Thoracic aorta (tissue), 2 donors: ENCODE data around the gene DENND11. TPM values are rescaled to one million over a fixed set of nuclear protein-coding genes. Genes with fewer than 3 reads are reported as not detected.

Experiments
- ATAC-seq: fragments of 150-250 bp; one replicate; pipeline ENCODE4 v1.8.0; 2017; ENCODE audit warnings: low read depth; ENCODE audit not compliant: insufficient number of reproducible peaks, low FRiP score
- DNase-seq: peaks from one replicate; pipeline ENCODE4 v3.0.0-alpha.2; 2020; ENCODE audit warnings: low spot score
- H3K27ac ChIP-seq, 2 donors: fragments of 200-600 bp; sonication (generic); 1 replicate in 1 of 2; 2 replicates in 1 of 2; pipeline ENCODE4 v1.5.1; 2016; ENCODE audit warnings: mild to moderate bottlenecking in 2 of 2, moderate library complexity in 2 of 2
- H3K27me3 ChIP-seq: fragments of 200-600 bp; sonication (generic); replicated peaks from 2 replicates; pipeline ENCODE4 v1.6.0; 2016; ENCODE audit warnings: mild to moderate bottlenecking; ENCODE audit not compliant: insufficient read depth
- H3K36me3 ChIP-seq: fragments of 200-600 bp; sonication (generic); one replicate; pipeline ENCODE4 v1.5.1; 2016
- H3K4me1 ChIP-seq, 2 donors: fragments of 200-600 bp; sonication (generic); 1 replicate in 1 of 2; 2 replicates in 1 of 2; pipeline versions ENCODE4 v1.5.1 to v1.6.0; 2016; ENCODE audit warnings: low read depth in 2 of 2, mild to moderate bottlenecking in 1 of 2; ENCODE audit not compliant: control insufficient read depth in 1 of 2
- H3K4me3 ChIP-seq: fragments of 200-600 bp; sonication (generic); 2 replicates; pipeline ENCODE4 v1.5.1; 2016; ENCODE audit warnings: mild to moderate bottlenecking
- H3K9me3 ChIP-seq: fragments of 200-600 bp; sonication (generic); 2 replicates; pipeline ENCODE4 v1.5.1; 2016
- total RNA-seq, 2 donors: library from RNA; depleted of rRNA; stranded (reverse); fragments of >200 nt; gene quantifications; one replicate each; pipeline versions ENCODE4 v1.1.0 to v1.2.3, GENCODE V29; 2016
- TF ChIP-seq, protein P1 (sequence below): fragments of 200-600 bp; sonication (generic); IDR thresholded peaks from one replicate; pipeline ENCODE4 v1.5.1; 2019; ENCODE audit warnings: antibody characterized with exemption

DENND11 gene
- total RNA-seq, 2 donors from 2014 or later: 29.0 to 37.8 TPM

DNA sequence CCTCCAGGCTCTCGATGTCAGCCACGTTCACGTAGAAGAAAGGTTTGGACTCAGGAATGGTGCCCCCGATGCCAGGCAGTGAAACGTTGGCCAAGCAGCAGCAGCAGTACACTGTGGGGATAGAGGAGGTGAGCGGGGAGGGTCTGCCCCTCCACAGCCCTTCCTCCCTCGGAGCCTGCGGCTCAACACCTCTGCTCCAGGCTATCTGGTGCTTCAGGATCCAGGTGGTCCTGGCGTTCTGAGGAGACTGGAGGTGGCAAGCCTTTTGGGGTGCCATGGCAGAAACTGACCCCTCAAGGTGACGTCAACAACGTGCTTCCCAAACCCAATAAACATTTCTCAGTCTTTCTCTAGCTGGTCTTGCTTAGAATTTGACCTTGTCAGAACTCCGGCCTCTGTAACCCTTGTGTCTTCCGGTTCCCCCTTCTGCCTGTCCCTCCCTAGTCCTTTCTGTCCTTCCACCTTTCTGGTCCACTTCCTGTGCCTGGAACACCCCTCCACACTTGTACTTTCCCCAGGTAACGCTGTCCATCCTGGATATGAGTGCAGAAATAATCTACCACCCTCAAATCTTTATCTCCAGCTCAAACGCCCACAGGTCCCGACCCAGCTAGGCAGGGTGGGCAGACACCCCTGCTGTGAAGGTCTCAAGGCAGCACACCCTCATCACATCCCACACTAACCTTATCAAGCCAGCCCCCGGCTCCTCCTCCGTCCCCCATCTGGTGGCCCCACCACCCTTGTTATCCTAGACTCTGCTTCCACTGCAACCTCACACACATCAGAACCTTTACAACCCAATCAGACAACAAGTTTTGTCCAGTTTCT lies 36.5 kb downstream of the DENND11 start:
- TF ChIP-seq, protein P1, sequence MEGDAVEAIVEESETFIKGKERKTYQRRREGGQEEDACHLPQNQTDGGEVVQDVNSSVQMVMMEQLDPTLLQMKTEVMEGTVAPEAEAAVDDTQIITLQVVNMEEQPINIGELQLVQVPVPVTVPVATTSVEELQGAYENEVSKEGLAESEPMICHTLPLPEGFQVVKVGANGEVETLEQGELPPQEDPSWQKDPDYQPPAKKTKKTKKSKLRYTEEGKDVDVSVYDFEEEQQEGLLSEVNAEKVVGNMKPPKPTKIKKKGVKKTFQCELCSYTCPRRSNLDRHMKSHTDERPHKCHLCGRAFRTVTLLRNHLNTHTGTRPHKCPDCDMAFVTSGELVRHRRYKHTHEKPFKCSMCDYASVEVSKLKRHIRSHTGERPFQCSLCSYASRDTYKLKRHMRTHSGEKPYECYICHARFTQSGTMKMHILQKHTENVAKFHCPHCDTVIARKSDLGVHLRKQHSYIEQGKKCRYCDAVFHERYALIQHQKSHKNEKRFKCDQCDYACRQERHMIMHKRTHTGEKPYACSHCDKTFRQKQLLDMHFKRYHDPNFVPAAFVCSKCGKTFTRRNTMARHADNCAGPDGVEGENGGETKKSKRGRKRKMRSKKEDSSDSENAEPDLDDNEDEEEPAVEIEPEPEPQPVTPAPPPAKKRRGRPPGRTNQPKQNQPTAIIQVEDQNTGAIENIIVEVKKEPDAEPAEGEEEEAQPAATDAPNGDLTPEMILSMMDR: no peak
- DNase-seq: no peak
- Histone ChIP-seq H3K36me3 (peaks cover 37% of the 10 kb centered on the region), H3K9me3 (no peaks in the 10 kb centered on the region), H3K4me3 (no peak overlapping the region), H3K27ac (no peak overlapping the region), H3K4me1 (no peaks in the 10 kb centered on the region), H3K27me3 (no peaks in the 10 kb centered on the region)
- ATAC-seq: no peak

DNA sequence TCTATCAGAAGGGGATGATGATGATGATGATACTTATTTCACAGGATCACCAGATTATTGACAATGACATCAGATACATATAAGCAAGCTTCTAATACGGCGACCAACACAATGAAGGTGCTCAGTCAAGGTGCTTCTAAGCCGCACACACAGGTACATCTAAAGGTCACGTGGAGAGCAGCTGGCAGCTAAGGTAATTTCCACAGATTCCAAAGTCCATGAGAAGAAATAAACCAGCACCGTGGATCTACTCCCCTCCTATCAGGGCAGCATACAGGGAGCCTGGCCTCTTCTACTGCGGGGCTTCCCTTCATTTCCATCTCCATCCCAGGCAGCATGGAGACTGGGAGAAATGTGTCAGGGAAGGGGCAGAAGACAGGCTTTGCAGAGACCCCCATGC lies 37.5 kb downstream of the DENND11 start:
- H3K36me3 ChIP-seq: peaks cover 37% of the 10 kb centered on the region
- TF ChIP-seq, protein P1: no peak

DNA sequence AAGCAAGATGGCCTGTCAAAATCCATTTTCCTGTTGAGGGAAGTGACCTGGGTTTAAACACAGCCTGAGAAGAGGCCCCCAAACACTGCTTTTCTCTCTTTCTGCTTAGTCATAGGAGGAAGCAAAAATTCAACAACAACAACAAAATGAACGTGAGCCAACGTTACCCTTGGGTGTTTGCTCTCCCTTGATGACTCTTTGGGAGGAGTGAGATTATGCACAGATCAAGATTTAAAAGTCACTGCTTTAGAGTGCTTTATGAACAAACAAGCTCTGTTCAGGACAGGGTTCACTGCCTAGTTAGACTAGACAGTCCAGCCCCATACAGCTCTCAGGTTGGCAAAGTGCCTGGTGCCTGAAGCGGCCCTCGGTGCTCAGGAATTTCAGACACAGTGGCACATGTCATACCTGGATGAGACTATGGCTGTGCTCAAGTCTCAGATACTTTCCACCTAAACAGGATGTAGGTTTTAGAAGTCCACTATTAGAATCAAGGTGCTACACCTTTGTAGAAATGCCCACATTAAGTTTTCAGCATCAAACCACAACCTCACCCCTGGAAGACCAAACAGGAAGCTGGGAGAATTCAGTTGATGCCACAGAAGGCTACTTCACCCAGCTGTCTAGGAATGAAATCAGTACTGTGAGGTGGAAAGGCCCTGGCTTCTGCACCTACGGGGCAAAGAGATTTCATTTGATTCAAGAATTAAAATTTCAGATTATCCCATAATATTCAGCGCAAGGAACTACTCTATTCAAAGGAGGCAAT lies 38.7 kb downstream of the DENND11 start:
- TF ChIP-seq, protein P1: no peak
- Histone ChIP-seq H3K4me3 (no peak overlapping the region), H3K9me3 (no peaks in the 10 kb centered on the region), H3K4me1 (no peaks in the 10 kb centered on the region), H3K36me3 (peaks cover 34% of the 10 kb centered on the region), H3K27ac (no peak overlapping the region), H3K27me3 (no peaks in the 10 kb centered on the region)
- ATAC-seq (no peak), DNase-seq (no peak)

More for the DNA sequence above, 37.5 kb downstream of the DENND11 start:
- no peaks in the 10 kb centered on the region for H3K9me3 ChIP-seq
- H3K27ac ChIP-seq: no peak overlapping the region
- H3K4me3 ChIP-seq: no peak overlapping the region
- no peaks in the 10 kb centered on the region for H3K4me1 ChIP-seq
- DNase-seq: no peak
- H3K27me3 ChIP-seq: no peaks in the 10 kb centered on the region
- no peak for ATAC-seq

DNA sequence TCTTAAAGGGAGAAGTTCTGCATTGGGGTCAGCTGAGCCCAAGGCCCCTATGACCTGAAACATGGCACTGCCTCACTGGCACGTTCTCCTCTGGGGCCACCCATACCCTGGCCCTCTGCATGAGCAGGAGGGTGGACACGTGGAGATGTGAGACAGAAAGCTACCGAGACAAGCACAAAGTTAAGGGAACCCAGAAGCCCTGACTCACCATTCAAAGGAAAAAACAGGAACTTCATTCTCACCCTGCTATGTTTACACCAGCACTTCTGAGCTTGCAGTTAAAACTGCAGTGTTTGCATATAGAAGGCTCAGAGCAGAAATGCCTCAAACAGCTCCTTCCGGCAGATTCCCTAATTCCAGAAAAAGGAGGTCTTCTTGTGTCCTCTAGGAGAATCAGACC lies 41.7 kb downstream of the DENND11 start:
- ATAC-seq: no peak

DNA sequence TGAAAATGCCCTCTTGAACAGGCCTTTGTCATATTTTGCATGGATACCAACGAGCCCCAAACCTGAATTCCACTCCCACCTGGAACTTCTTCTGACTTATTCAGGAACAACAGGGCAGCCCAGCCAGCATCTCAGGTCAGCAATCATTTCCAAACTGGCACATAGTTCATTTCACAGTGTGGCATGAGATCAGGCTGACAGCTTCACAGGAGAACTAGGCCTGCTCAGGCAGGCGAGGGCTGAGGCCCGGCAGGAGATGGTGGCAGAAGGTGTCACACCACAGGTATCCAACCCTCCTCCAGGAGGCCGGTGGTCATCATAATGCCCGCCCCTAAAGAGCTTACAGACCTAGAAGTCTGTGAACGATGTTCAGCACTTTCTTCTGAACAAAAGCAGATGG lies 42.5 kb downstream of the DENND11 start:
- ATAC-seq (no peak), DNase-seq (no peak)
- no peak overlapping the region for H3K27ac ChIP-seq
- TF ChIP-seq, protein P1: no peak
- H3K4me1 ChIP-seq: no peaks in the 10 kb centered on the region
- H3K36me3 ChIP-seq: peaks cover 17% of the 10 kb centered on the region
- H3K27me3 ChIP-seq: no peaks in the 10 kb centered on the region
- H3K4me3 ChIP-seq: no peak overlapping the region
- H3K9me3 ChIP-seq: no peaks in the 10 kb centered on the region

More for the DNA sequence above, 41.7 kb downstream of the DENND11 start:
- H3K4me3 ChIP-seq: no peak overlapping the region
- TF ChIP-seq, protein P1: no peak
- H3K4me1 ChIP-seq: no peaks in the 10 kb centered on the region
- DNase-seq: no peak
- no peak overlapping the region for H3K27ac ChIP-seq
- H3K27me3 ChIP-seq: no peaks in the 10 kb centered on the region
- no peaks in the 10 kb centered on the region for H3K9me3 ChIP-seq
- H3K36me3 ChIP-seq: peaks cover 25% of the 10 kb centered on the region
